Stimulated activated CD4-positive, alpha-beta T cell treated with anti-CD3 and anti-CD28 coated beads, Interleukin-4, amount 100 ng/mL, for 4 hours (primary cell): ENCODE data around the gene CTAGE6.
"Not testable (repeated sequence)": the region's sequence is repeated elsewhere in the genome, so short reads cannot be mapped to it uniquely, and the experiment has no call there.

Experiments used
- DNase-seq, 2 experiments: peaks; one replicate each; pipeline ENCODE4 v3.0.0-alpha.2; 2020

The CTAGE6 gene

GRCh38 chr7:143757596-143757995 is at the start of gene CTAGE6:
CTAGE6 (minus strand) TSS chr7:143757696; CDS start chr7:143757658, 38 bp downstream.
- not testable (repeated sequence) for DNase-seq

- DNase-seq = not testable (repeated sequence)
These were observed 49.2 kb upstream of the CTAGE6 start for GRCh38 chr7:143806664-143807071.

- not testable (repeated sequence) for DNase-seq
These were observed 40.4 kb upstream of the CTAGE6 start for GRCh38 chr7:143797896-143798290.

GRCh38 chr7:143797119-143797895 is 39.8 kb upstream of the CTAGE6 start:
- not testable (repeated sequence) for DNase-seq

GRCh38 chr7:143795653-143796052 is 38.2 kb upstream of the CTAGE6 start:
- DNase-seq = not testable (repeated sequence)

- peak in 1 of 2 experiments; percentile 8 for DNase-seq
These were observed 35.1 kb upstream of the CTAGE6 start for GRCh38 chr7:143792633-143793032.

GRCh38 chr7:143785415-143786182 is 28.1 kb upstream of the CTAGE6 start:
- DNase-seq = not testable (repeated sequence)

GRCh38 chr7:143779591-143779990 is 22.1 kb upstream of the CTAGE6 start:
- DNase-seq = not testable (repeated sequence)

GRCh38 chr7:143772738-143773468 is 15.4 kb upstream of the CTAGE6 start:
- DNase-seq = not testable (repeated sequence)

GRCh38 chr7:143767531-143767930 is 10.0 kb upstream of the CTAGE6 start:
- DNase-seq = not testable (repeated sequence)

- not testable (repeated sequence) for DNase-seq
These were observed 8.2 kb upstream of the CTAGE6 start for GRCh38 chr7:143765678-143766077.

- DNase-seq = not testable (repeated sequence)
These were observed 5.6 kb upstream of the CTAGE6 start for GRCh38 chr7:143763065-143763464.

GRCh38 chr7:143745340-143745739 is 12.2 kb downstream of the CTAGE6 start:
- not testable (repeated sequence) for DNase-seq

- DNase-seq = not testable (repeated sequence)
These were observed 20.3 kb downstream of the CTAGE6 start for GRCh38 chr7:143737037-143737819.

GRCh38 chr7:143735962-143736361 is 21.5 kb downstream of the CTAGE6 start:
- no peak for DNase-seq

GRCh38 chr7:143733876-143734275 is 23.6 kb downstream of the CTAGE6 start:
- DNase-seq = no peak

- no peak for DNase-seq
These were observed 29.1 kb downstream of the CTAGE6 start for GRCh38 chr7:143728333-143728862.

- not testable (repeated sequence) for DNase-seq
These were observed 29.9 kb downstream of the CTAGE6 start for GRCh38 chr7:143727561-143727960.

GRCh38 chr7:143726143-143726542 is 31.4 kb downstream of the CTAGE6 start:
- not testable (repeated sequence) for DNase-seq

GRCh38 chr7:143720335-143720734 is 37.2 kb downstream of the CTAGE6 start:
- not testable (repeated sequence) for DNase-seq

GRCh38 chr7:143715543-143716193 is 41.8 kb downstream of the CTAGE6 start:
- not testable (repeated sequence) for DNase-seq
